Measurements from ENCODE around the gene ACAD10. TPM values are rescaled to one million over a fixed set of nuclear protein-coding genes. Genes with fewer than 3 reads are reported as not detected.

Gene ACAD10
- total RNA-seq, 2 experiments from 2014 or later, result 22.5 to 24.2 TPM

GRCh38 chr12:111788178-111788654 is 102.4 kb downstream of the ACAD10 start:
- intact Hi-C loops (cut with micrococcal nuclease), result no loop called here
- ChIA-PET POLR2A (no interaction called here), CTCF (no interaction called here)
- H3K4me3 Mint-ChIP-seq, result no peak overlapping the region
- no peaks in the 10 kb centered on the region for H3K36me3 Mint-ChIP-seq
- no peaks in the 10 kb centered on the region for H3K4me1 Mint-ChIP-seq (ENCODE audit: low read depth)
- no peak for DNase-seq
- no peak overlapping the region for H3K27ac Mint-ChIP-seq
- H3K9me3 Mint-ChIP-seq, result no peaks in the 10 kb centered on the region
- H3K27me3 Mint-ChIP-seq, result no peaks in the 10 kb centered on the region

- no peaks in the 10 kb centered on the region for H3K4me1 Mint-ChIP-seq (ENCODE audit: low read depth)
- ChIA-PET CTCF (interaction anchor here (1.0 kb wide), 1 partner anchor 23 kb away, joined by 3 read pairs; no protein-coding TSS in a partner anchor), POLR2A (no interaction called here)
- no peak overlapping the region for H3K27ac Mint-ChIP-seq
- intact Hi-C loops (cut with micrococcal nuclease), result no loop called here
- H3K4me3 Mint-ChIP-seq, result no peak overlapping the region
- H3K27me3 Mint-ChIP-seq, result no peaks in the 10 kb centered on the region
- H3K9me3 Mint-ChIP-seq, result no peaks in the 10 kb centered on the region
- no peaks in the 10 kb centered on the region for H3K36me3 Mint-ChIP-seq
- no peak for DNase-seq
Measured at GRCh38 chr12:111789779-111790178, 103.9 kb downstream of the ACAD10 start.

- H3K27me3 Mint-ChIP-seq, result no peaks in the 10 kb centered on the region
- ChIA-PET POLR2A (no interaction called here), CTCF (interaction anchor here (0.9 to 1.2 kb wide), 2 partner anchors 21 to 39 kb away, joined by 3 to 4 read pairs; no protein-coding TSS in a partner anchor)
- no peak overlapping the region for H3K4me3 Mint-ChIP-seq
- intact Hi-C loops (cut with micrococcal nuclease), result no loop called here
- no peak for DNase-seq
- H3K4me1 Mint-ChIP-seq (ENCODE audit: low read depth), result no peaks in the 10 kb centered on the region
- H3K36me3 Mint-ChIP-seq, result no peaks in the 10 kb centered on the region
- H3K27ac Mint-ChIP-seq, result no peak overlapping the region
- H3K9me3 Mint-ChIP-seq, result no peaks in the 10 kb centered on the region
Measured at GRCh38 chr12:111791507-111791906, 105.7 kb downstream of the ACAD10 start.

GRCh38 chr12:111792155-111792855 is 106.5 kb downstream of the ACAD10 start:
- Mint-ChIP-seq H3K36me3 (no peaks in the 10 kb centered on the region), H3K9me3 (no peaks in the 10 kb centered on the region), H3K27me3 (no peaks in the 10 kb centered on the region), H3K27ac (no peak overlapping the region), H3K4me3 (no peak overlapping the region), H3K4me1 (ENCODE audit: low read depth) (no peaks in the 10 kb centered on the region)
- POLR2A ChIA-PET, result no interaction called here
- no peak for DNase-seq
- CTCF ChIA-PET, result interaction anchor here (0.9 kb wide), 1 partner anchor 39 kb away, joined by 3 read pairs; no protein-coding TSS in a partner anchor
- intact Hi-C loops (cut with micrococcal nuclease), result no loop called here

- H3K4me1 Mint-ChIP-seq (ENCODE audit: low read depth), result no peaks in the 10 kb centered on the region
- ChIA-PET CTCF (no interaction called here), POLR2A (no interaction called here)
- no peaks in the 10 kb centered on the region for H3K9me3 Mint-ChIP-seq
- H3K36me3 Mint-ChIP-seq, result no peaks in the 10 kb centered on the region
- no peaks in the 10 kb centered on the region for H3K27me3 Mint-ChIP-seq
- intact Hi-C loops (cut with micrococcal nuclease), result no loop called here
- H3K4me3 Mint-ChIP-seq, result no peak overlapping the region
- no peak for DNase-seq
- no peak overlapping the region for H3K27ac Mint-ChIP-seq
Measured at GRCh38 chr12:111792856-111793235, 107.0 kb downstream of the ACAD10 start.

- Mint-ChIP-seq H3K27ac (no peak overlapping the region), H3K9me3 (no peaks in the 10 kb centered on the region), H3K4me3 (no peak overlapping the region), H3K4me1 (ENCODE audit: low read depth) (no peaks in the 10 kb centered on the region), H3K36me3 (no peaks in the 10 kb centered on the region), H3K27me3 (no peaks in the 10 kb centered on the region)
- DNase-seq, result no peak
- CTCF ChIA-PET, result interaction anchor here (0.6 kb wide), 1 partner anchor 1377 kb away, joined by 3 read pairs; no protein-coding TSS in a partner anchor
- intact Hi-C loops (cut with micrococcal nuclease), result no loop called here
- POLR2A ChIA-PET, result no interaction called here
Measured at GRCh38 chr12:111798182-111798581, 112.3 kb downstream of the ACAD10 start.

- Mint-ChIP-seq H3K27ac (no peak overlapping the region), H3K4me1 (ENCODE audit: low read depth) (no peaks in the 10 kb centered on the region), H3K9me3 (no peaks in the 10 kb centered on the region), H3K27me3 (no peaks in the 10 kb centered on the region), H3K4me3 (no peak overlapping the region), H3K36me3 (no peaks in the 10 kb centered on the region)
- CTCF ChIA-PET, result interaction anchor here (1.0 to 1.6 kb wide), 2 partner anchors 13 kb away, joined by 4 to 10 read pairs; no protein-coding TSS in a partner anchor
- intact Hi-C loops (cut with micrococcal nuclease), result no loop called here
- POLR2A ChIA-PET, result no interaction called here
- no peak for DNase-seq
Measured at GRCh38 chr12:111799758-111800157, 113.9 kb downstream of the ACAD10 start.

- H3K27me3 Mint-ChIP-seq, result no peaks in the 10 kb centered on the region
- no peaks in the 10 kb centered on the region for H3K9me3 Mint-ChIP-seq
- ChIA-PET CTCF (interaction anchor here (1.2 kb wide), 1 partner anchor 10 kb away, joined by 4 read pairs; no protein-coding TSS in a partner anchor), POLR2A (interaction anchor here (0.7 kb wide), 1 partner anchor 432 kb away, joined by 3 read pairs; no protein-coding TSS in a partner anchor)
- intact Hi-C loops (cut with micrococcal nuclease), result no loop called here
- H3K27ac Mint-ChIP-seq, result no peak overlapping the region
- DNase-seq, result no peak
- no peaks in the 10 kb centered on the region for H3K4me1 Mint-ChIP-seq (ENCODE audit: low read depth)
- no peak overlapping the region for H3K4me3 Mint-ChIP-seq
- no peaks in the 10 kb centered on the region for H3K36me3 Mint-ChIP-seq
Measured at GRCh38 chr12:111803038-111803626, 117.3 kb downstream of the ACAD10 start.

- Mint-ChIP-seq H3K36me3 (no peaks in the 10 kb centered on the region), H3K4me3 (no peak overlapping the region), H3K9me3 (no peaks in the 10 kb centered on the region), H3K27me3 (no peaks in the 10 kb centered on the region), H3K4me1 (ENCODE audit: low read depth) (no peaks in the 10 kb centered on the region), H3K27ac (no peak overlapping the region)
- POLR2A ChIA-PET, result interaction anchor here (0.7 kb wide), 1 partner anchor 431 kb away, joined by 3 read pairs; no protein-coding TSS in a partner anchor
- CTCF ChIA-PET, result no interaction called here
- intact Hi-C loops (cut with micrococcal nuclease), result no loop called here
- no peak for DNase-seq
Measured at GRCh38 chr12:111803851-111804250, 118.0 kb downstream of the ACAD10 start.

- CTCF ChIA-PET, result no interaction called here
- no peaks in the 10 kb centered on the region for H3K36me3 Mint-ChIP-seq
- DNase-seq, result no peak
- H3K4me1 Mint-ChIP-seq (ENCODE audit: low read depth), result no peaks in the 10 kb centered on the region
- H3K27me3 Mint-ChIP-seq, result no peaks in the 10 kb centered on the region
- intact Hi-C loops (cut with micrococcal nuclease), result no loop called here
- POLR2A ChIA-PET, result no interaction called here
- H3K9me3 Mint-ChIP-seq, result no peaks in the 10 kb centered on the region
- H3K27ac Mint-ChIP-seq, result no peak overlapping the region
- H3K4me3 Mint-ChIP-seq, result no peak overlapping the region
Measured at GRCh38 chr12:111806304-111806703, 120.5 kb downstream of the ACAD10 start.
